CD4-positive, alpha-beta T cell treated with Interferon gamma for 1 hour (primary cell): ENCODE data around the gene NR2F2.

ENCODE experiments used
- DNase-seq: peaks from one replicate; pipeline ENCODE4 v3.0.0-alpha.2; 2020

Gene NR2F2

GRCh38 chr15:96320703-96321638, 9.5 kb upstream of the NR2F2 start:
- no peak for DNase-seq

GRCh38 chr15:96321639-96322535, 8.6 kb upstream of the NR2F2 start:
- DNase-seq: no peak

GRCh38 chr15:96322536-96323318, 7.8 kb upstream of the NR2F2 start:
- no peak for DNase-seq

- DNase-seq: no peak
These were observed 7.0 kb upstream of the NR2F2 start for GRCh38 chr15:96323319-96324145.

- DNase-seq: no peak
These were observed 6.2 kb upstream of the NR2F2 start for GRCh38 chr15:96324192-96324895.

GRCh38 chr15:96324940-96325540, 5.5 kb upstream of the NR2F2 start:
- DNase-seq: no peak

- no peak for DNase-seq
These were observed 4.8 kb upstream of the NR2F2 start for GRCh38 chr15:96325541-96326327.

GRCh38 chr15:96326328-96327154, 4.0 kb upstream of the NR2F2 start:
- DNase-seq: no peak

- no peak for DNase-seq
These were observed 3.3 kb upstream of the NR2F2 start for GRCh38 chr15:96327155-96327741.

GRCh38 chr15:96328181-96328876, 2.2 kb upstream of the NR2F2 start:
- DNase-seq: no peak

GRCh38 chr15:96328877-96329195, 1.7 kb upstream of the NR2F2 start:
- no peak for DNase-seq

GRCh38 chr15:96329403-96329981, 1.0 kb upstream of the NR2F2 start:
- no peak for DNase-seq

GRCh38 chr15:96330064-96330449, 443 bp upstream of the NR2F2 start:
- no peak for DNase-seq

- no peak for DNase-seq
These were observed 844 bp downstream of the NR2F2 start for GRCh38 chr15:96331144-96331944.

- DNase-seq: no peak
These were observed 1.6 kb downstream of the NR2F2 start for GRCh38 chr15:96331945-96332636.

GRCh38 chr15:96332637-96333121, 2.2 kb downstream of the NR2F2 start:
- DNase-seq: no peak
